Transverse colon (tissue), 4 donors: ENCODE data around the gene IP6K2.

Experiments
- CTCF ChIP-seq, 5 experiments: fragments of 200-600 bp in 3 of 5; fragments of 450-650 bp in 2 of 5; sonication (generic) in 3 of 5; IDR thresholded peaks; 1 replicate in 2 of 5; 2 replicates in 3 of 5; pipeline ENCODE4 v1.5.1; 2016 to 2017; ENCODE audit warnings: antibody characterized with exemption in 5 of 5, inconsistent platforms in 3 of 5, mild to moderate bottlenecking in 2 of 5, moderate library complexity in 1 of 5
- EP300 ChIP-seq: sonication (generic); formaldehyde crosslinking; IDR thresholded peaks from one replicate; pipeline ENCODE4 v1.6.1; 2017; ENCODE audit warnings: antibody characterized with exemption, low read depth
- POLR2A ChIP-seq: fragments of 450-650 bp; IDR thresholded peaks from one replicate; pipeline ENCODE4 v1.6.1; 2016; ENCODE audit warnings: antibody characterized with exemption, mild to moderate bottlenecking, moderate library complexity
- POLR2AphosphoS5 ChIP-seq, 3 donors: sonication (generic); formaldehyde crosslinking; IDR thresholded peaks; one replicate each; pipeline ENCODE4 v1.6.1; 2016; ENCODE audit warnings: antibody characterized with exemption in 3 of 3

- TF ChIP-seq CTCF (IDR thresholded peaks at IDR 0.05): no peak
- no peak for TF ChIP-seq EP300
- no peak for TF ChIP-seq POLR2AphosphoS5 (IDR thresholded peaks at IDR 0.05)
- TF ChIP-seq POLR2A: no peak
These were observed 22.6 kb upstream of the IP6K2 start for GRCh38 chr3:48739617-48739954.
